Measurements from ENCODE around the gene AP3D1. TPM values are rescaled to one million over a fixed set of nuclear protein-coding genes. Genes with fewer than 3 reads are reported as not detected.

Gene AP3D1
- total RNA-seq, 1 donor from 2014 or later: 146 TPM

GRCh38 chr19:2180881-2181632 is 29.7 kb upstream of the AP3D1 start:
- no peaks in the 10 kb centered on the region for H3K27me3 Mint-ChIP-seq (ENCODE audit: low read depth)
- H3K36me3 Mint-ChIP-seq (ENCODE audit: low read depth): peaks cover 5% of the 10 kb centered on the region
- H3K9me3 Mint-ChIP-seq: no peaks in the 10 kb centered on the region
- no peak overlapping the region for H3K27ac Mint-ChIP-seq (ENCODE audit: unreplicated experiment)
- H3K4me3 Mint-ChIP-seq: no peak overlapping the region
- DNase-seq (ENCODE audit: low read depth, low spot score): no peak
- H3K4me1 Mint-ChIP-seq: no peaks in the 10 kb centered on the region
- TF ChIP-seq CTCF (conservative IDR thresholded peaks at IDR 0.05): no peak

DNA sequence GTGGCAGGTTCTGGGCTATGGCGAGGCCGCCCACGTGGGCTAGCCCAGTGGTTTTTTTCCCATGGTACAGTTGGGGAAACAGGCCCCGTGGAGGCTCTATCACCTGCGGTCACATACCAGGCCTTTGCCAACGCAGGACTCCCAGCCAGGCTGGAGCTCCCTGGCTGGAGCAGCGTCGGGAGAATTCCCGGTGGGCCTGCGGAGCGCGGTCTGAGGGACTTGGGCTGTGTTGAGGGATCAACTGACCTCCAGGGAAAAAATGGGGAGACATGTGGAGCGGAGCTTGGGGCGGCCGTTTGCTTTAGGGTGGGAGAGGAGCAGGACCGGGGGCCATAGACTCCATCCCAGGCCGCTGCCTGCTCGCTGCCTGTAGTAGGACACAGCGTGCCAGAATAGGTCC is 28.7 kb upstream of the AP3D1 start:
- peaks cover 2% of the 10 kb centered on the region for H3K36me3 Mint-ChIP-seq (ENCODE audit: low read depth)
- no peak overlapping the region for H3K27ac Mint-ChIP-seq (ENCODE audit: unreplicated experiment)
- no peak for TF ChIP-seq CTCF (conservative IDR thresholded peaks at IDR 0.05)
- H3K9me3 Mint-ChIP-seq: no peaks in the 10 kb centered on the region
- H3K4me1 Mint-ChIP-seq: no peaks in the 10 kb centered on the region
- H3K4me3 Mint-ChIP-seq: no peak overlapping the region
- no peak for DNase-seq (ENCODE audit: low read depth, low spot score)
- H3K27me3 Mint-ChIP-seq (ENCODE audit: low read depth): no peaks in the 10 kb centered on the region

GRCh38 chr19:2179095-2179494 is 27.7 kb upstream of the AP3D1 start:
- Mint-ChIP-seq H3K9me3 (no peaks in the 10 kb centered on the region), H3K36me3 (ENCODE audit: low read depth) (peaks cover 2% of the 10 kb centered on the region), H3K4me1 (peaks cover 2% of the 10 kb centered on the region), H3K27me3 (ENCODE audit: low read depth) (no peaks in the 10 kb centered on the region), H3K27ac (ENCODE audit: unreplicated experiment) (no peak overlapping the region), H3K4me3 (no peak overlapping the region)
- TF ChIP-seq CTCF (conservative IDR thresholded peaks at IDR 0.05): no peak
- DNase-seq (ENCODE audit: low read depth, low spot score): no peak

GRCh38 chr19:2176337-2176994 is 25.1 kb upstream of the AP3D1 start:
- Mint-ChIP-seq H3K9me3 (no peaks in the 10 kb centered on the region), H3K36me3 (ENCODE audit: low read depth) (peaks cover 2% of the 10 kb centered on the region), H3K4me3 (no peak overlapping the region), H3K4me1 (peaks cover 19% of the 10 kb centered on the region), H3K27ac (ENCODE audit: unreplicated experiment) (no peak overlapping the region), H3K27me3 (ENCODE audit: low read depth) (no peaks in the 10 kb centered on the region)
- DNase-seq (ENCODE audit: low read depth, low spot score): no peak
- TF ChIP-seq CTCF (conservative IDR thresholded peaks at IDR 0.05): no peak

- Mint-ChIP-seq H3K27ac (ENCODE audit: unreplicated experiment) (no peak overlapping the region), H3K36me3 (ENCODE audit: low read depth) (peaks cover 2% of the 10 kb centered on the region), H3K4me3 (no peak overlapping the region), H3K9me3 (no peaks in the 10 kb centered on the region), H3K27me3 (ENCODE audit: low read depth) (no peaks in the 10 kb centered on the region), H3K4me1 (peaks cover 22% of the 10 kb centered on the region)
- DNase-seq (ENCODE audit: low read depth, low spot score): no peak
- no peak for TF ChIP-seq CTCF (conservative IDR thresholded peaks at IDR 0.05)
Observed at GRCh38 chr19:2175742-2176141, 24.4 kb upstream of the AP3D1 start.

All from neural crest cell (in vitro differentiated cells).